HepG2 (cell line): ENCODE data around the gene TWNK. TPM values are rescaled to one million over a fixed set of nuclear protein-coding genes. Genes with fewer than 3 reads are reported as not detected.

Experiments
- AGO1 ChIP-seq: fragments of 200-400 bp; formaldehyde crosslinking; IDR thresholded peaks from 2 replicates; pipeline ENCODE4 v1.6.1; 2017; ENCODE audit warnings: mild to moderate bottlenecking, low read depth, low read length, moderate library complexity; ENCODE audit not compliant: poor library complexity, severe bottlenecking
- CENPX ChIP-seq: sonication (generic); formaldehyde crosslinking; IDR thresholded peaks from 2 replicates; pipeline ENCODE4 v1.9.0; 2021; ENCODE audit warnings: mild to moderate bottlenecking, missing genetic modification reagents, moderate library complexity
- ELF1 ChIP-seq: sonication (generic); formaldehyde crosslinking; IDR thresholded peaks from 2 replicates; pipeline ENCODE4 v1.4.0; 2020; ENCODE audit warnings: missing genetic modification reagents
- GLI4 ChIP-seq: sonication (generic); formaldehyde crosslinking; IDR thresholded peaks from 2 replicates; pipeline ENCODE4 v1.5.1; 2020; ENCODE audit warnings: missing genetic modification reagents, mild to moderate bottlenecking, moderate library complexity, borderline replicate concordance
- HIVEP1 ChIP-seq: sonication (generic); formaldehyde crosslinking; IDR thresholded peaks from 2 replicates; pipeline ENCODE4 v1.4.0; 2020; ENCODE audit warnings: mild to moderate bottlenecking, missing genetic modification reagents
- KAT8 ChIP-seq: IDR thresholded peaks from 2 replicates; pipeline ENCODE4 v1.6.1; 2016; ENCODE audit warnings: missing genetic modification reagents, missing compliant biosample characterization
- MED1 ChIP-seq: sonication (generic); formaldehyde crosslinking; IDR thresholded peaks from 2 replicates; pipeline ENCODE4 v1.4.0; 2020; ENCODE audit warnings: missing genetic modification reagents
- MXI1 ChIP-seq: IDR thresholded peaks from 3 replicates; pipeline ENCODE4 v1.6.1; 2012; ENCODE audit warnings: low read depth, low read length, inconsistent platforms, borderline replicate concordance
- NFIB ChIP-seq: sonication (generic); formaldehyde crosslinking; IDR thresholded peaks from 2 replicates; pipeline ENCODE4 v1.9.0; 2021; ENCODE audit warnings: missing genetic modification reagents, mild to moderate bottlenecking, borderline replicate concordance
- SALL2 ChIP-seq: sonication (generic); formaldehyde crosslinking; IDR thresholded peaks from 2 replicates; pipeline ENCODE4 v1.8.1; 2023; ENCODE audit warnings: mild to moderate bottlenecking, missing genetic modification reagents, inconsistent platforms
- SMAD1 ChIP-seq: sonication (generic); formaldehyde crosslinking; IDR thresholded peaks from 2 replicates; pipeline ENCODE4 v1.4.0; 2020; ENCODE audit warnings: missing genetic modification reagents, low read depth, mild to moderate bottlenecking, borderline replicate concordance
- TOPORS ChIP-seq: sonication (generic); formaldehyde crosslinking; IDR thresholded peaks from 2 replicates; pipeline ENCODE4 v1.8.0; 2023; ENCODE audit warnings: mild to moderate bottlenecking, missing genetic modification reagents
- TRIM24 ChIP-seq: sonication (generic); formaldehyde crosslinking; IDR thresholded peaks from 2 replicates; pipeline ENCODE4 v1.8.0; 2022; ENCODE audit warnings: mild to moderate bottlenecking, missing genetic modification reagents
- YY1 ChIP-seq: IDR thresholded peaks from 2 replicates; pipeline ENCODE4 v1.6.1; 2011; ENCODE audit warnings: low read length, low read depth, moderate library complexity, mild to moderate bottlenecking; ENCODE audit not compliant: insufficient read depth, insufficient replicate concordance
- ZFAT ChIP-seq: sonication (generic); formaldehyde crosslinking; conservative IDR thresholded peaks from 2 replicates; pipeline ENCODE4 v1.8.1; 2023; ENCODE audit warnings: missing genetic modification reagents, inconsistent platforms
- ZFP36 ChIP-seq: fragments of 150-350 bp; IDR thresholded peaks from 2 replicates; pipeline ENCODE4 v1.6.1; 2018; ENCODE audit warnings: borderline replicate concordance, low read length, low read depth; ENCODE audit not compliant: partially characterized antibody
- ZNF235 ChIP-seq: sonication (generic); formaldehyde crosslinking; IDR thresholded peaks from 2 replicates; pipeline ENCODE4 v1.8.1; 2023; ENCODE audit warnings: mild to moderate bottlenecking, missing genetic modification reagents, borderline replicate concordance
- ZNF30 ChIP-seq: sonication (generic); formaldehyde crosslinking; IDR thresholded peaks from 2 replicates; pipeline ENCODE4 v1.5.0; 2020; ENCODE audit warnings: mild to moderate bottlenecking, missing genetic modification reagents
- ZNF558 ChIP-seq: sonication (generic); formaldehyde crosslinking; IDR thresholded peaks from 2 replicates; pipeline ENCODE4 v1.9.0; 2022; ENCODE audit warnings: mild to moderate bottlenecking, missing genetic modification reagents, borderline replicate concordance
- ZNF75D ChIP-seq: sonication (generic); formaldehyde crosslinking; IDR thresholded peaks from 2 replicates; pipeline ENCODE4 v1.8.1; 2023; ENCODE audit warnings: missing genetic modification reagents, mild to moderate bottlenecking, borderline replicate concordance
- polyA plus RNA-seq, 8 experiments: library from polyadenylated mRNA; depleted of rRNA in 3 of 8; stranded (reverse) in 7 of 8; unstranded in 1 of 8; fragments of >200 nt; fragmentation: Illumina TruSeq in 4 of 8; extraction: Trizol in 4 of 8; gene quantifications; 2 replicates each; pipeline versions ENCODE4 v1.2.1 to v1.2.3, GENCODE V29; 2011 to 2016; ENCODE audit warnings: low read depth in 4 of 8, missing spikeins in 1 of 8, mixed read lengths in 1 of 8; ENCODE audit not compliant: insufficient read depth in 1 of 8
- total RNA-seq, 5 experiments: library from RNA; depleted of rRNA; stranded (reverse); fragments of >200 nt; fragmentation: Illumina TruSeq; extraction: Trizol; gene quantifications; 2 replicates each; pipeline ENCODE4 v1.2.3, GENCODE V29; 2016; ENCODE audit warnings: low read depth in 1 of 5
- TF ChIP-seq, protein P1 (sequence below): sonication (generic); formaldehyde crosslinking; IDR thresholded peaks from 2 replicates; pipeline ENCODE4 v1.4.0; 2020; ENCODE audit warnings: mild to moderate bottlenecking, missing genetic modification reagents, borderline replicate concordance
- TF ChIP-seq, protein P2 (sequence below): sonication (generic); formaldehyde crosslinking; IDR thresholded peaks from 2 replicates; pipeline ENCODE4 v1.8.1; 2023; ENCODE audit warnings: mild to moderate bottlenecking, inconsistent platforms, moderate library complexity, missing genetic modification reagents, borderline replicate concordance

Gene TWNK
- total and polyA plus RNA-seq, 2 of the 13 experiments (the other 11 are each of a cell fraction or from before 2014, with no cell fraction given), result 10.7 to 16.5 TPM

GRCh38 chr10:100969187-100970075, 17.9 kb upstream of the TWNK start, which contains the start of gene SEMA4G (continued):
- peak; percentile 82; the same call in 1 of the 2 replicates for TF ChIP-seq SALL2 (CRISPR knock-in tag)
- no peak; the same call in 1 of the 2 replicates for TF ChIP-seq ZNF30 (CRISPR knock-in tag)
- peak; percentile 22 for TF ChIP-seq YY1
- TF ChIP-seq MED1 (CRISPR knock-in tag), result peak; percentile 57
- no peak for TF ChIP-seq ZFAT
- TF ChIP-seq ELF1, result no peak
- no peak; the same call in 1 of the 2 replicates for TF ChIP-seq ZNF235 (CRISPR knock-in tag)
- no peak for TF ChIP-seq SMAD1 (CRISPR knock-in tag)
- TF ChIP-seq ZFP36, result no peak
- TF ChIP-seq, protein P1, sequence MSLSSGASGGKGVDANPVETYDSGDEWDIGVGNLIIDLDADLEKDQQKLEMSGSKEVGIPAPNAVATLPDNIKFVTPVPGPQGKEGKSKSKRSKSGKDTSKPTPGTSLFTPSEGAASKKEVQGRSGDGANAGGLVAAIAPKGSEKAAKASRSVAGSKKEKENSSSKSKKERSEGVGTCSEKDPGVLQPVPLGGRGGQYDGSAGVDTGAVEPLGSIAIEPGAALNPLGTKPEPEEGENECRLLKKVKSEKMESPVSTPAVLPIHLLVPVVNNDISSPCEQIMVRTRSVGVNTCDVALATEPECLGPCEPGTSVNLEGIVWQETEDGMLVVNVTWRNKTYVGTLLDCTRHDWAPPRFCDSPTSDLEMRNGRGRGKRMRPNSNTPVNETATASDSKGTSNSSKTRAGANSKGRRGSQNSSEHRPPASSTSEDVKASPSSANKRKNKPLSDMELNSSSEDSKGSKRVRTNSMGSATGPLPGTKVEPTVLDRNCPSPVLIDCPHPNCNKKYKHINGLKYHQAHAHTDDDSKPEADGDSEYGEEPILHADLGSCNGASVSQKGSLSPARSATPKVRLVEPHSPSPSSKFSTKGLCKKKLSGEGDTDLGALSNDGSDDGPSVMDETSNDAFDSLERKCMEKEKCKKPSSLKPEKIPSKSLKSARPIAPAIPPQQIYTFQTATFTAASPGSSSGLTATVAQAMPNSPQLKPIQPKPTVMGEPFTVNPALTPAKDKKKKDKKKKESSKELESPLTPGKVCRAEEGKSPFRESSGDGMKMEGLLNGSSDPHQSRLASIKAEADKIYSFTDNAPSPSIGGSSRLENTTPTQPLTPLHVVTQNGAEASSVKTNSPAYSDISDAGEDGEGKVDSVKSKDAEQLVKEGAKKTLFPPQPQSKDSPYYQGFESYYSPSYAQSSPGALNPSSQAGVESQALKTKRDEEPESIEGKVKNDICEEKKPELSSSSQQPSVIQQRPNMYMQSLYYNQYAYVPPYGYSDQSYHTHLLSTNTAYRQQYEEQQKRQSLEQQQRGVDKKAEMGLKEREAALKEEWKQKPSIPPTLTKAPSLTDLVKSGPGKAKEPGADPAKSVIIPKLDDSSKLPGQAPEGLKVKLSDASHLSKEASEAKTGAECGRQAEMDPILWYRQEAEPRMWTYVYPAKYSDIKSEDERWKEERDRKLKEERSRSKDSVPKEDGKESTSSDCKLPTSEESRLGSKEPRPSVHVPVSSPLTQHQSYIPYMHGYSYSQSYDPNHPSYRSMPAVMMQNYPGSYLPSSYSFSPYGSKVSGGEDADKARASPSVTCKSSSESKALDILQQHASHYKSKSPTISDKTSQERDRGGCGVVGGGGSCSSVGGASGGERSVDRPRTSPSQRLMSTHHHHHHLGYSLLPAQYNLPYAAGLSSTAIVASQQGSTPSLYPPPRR (CRISPR knock-in tag), result no peak
- TF ChIP-seq CENPX (CRISPR knock-in tag), result no peak
- TF ChIP-seq GLI4 (CRISPR knock-in tag), result no peak
- TF ChIP-seq TOPORS, result peak; percentile 83
- TF ChIP-seq AGO1, result peak; percentile 5
- no peak for TF ChIP-seq ZNF75D (CRISPR knock-in tag)
- TF ChIP-seq MXI1, result peak; percentile 37; the same call in 1 of the 3 replicates
- TF ChIP-seq NFIB (CRISPR knock-in tag), result no peak
- no peak for TF ChIP-seq TRIM24
- no peak for TF ChIP-seq KAT8 (CRISPR knock-in tag)
- TF ChIP-seq, protein P2, sequence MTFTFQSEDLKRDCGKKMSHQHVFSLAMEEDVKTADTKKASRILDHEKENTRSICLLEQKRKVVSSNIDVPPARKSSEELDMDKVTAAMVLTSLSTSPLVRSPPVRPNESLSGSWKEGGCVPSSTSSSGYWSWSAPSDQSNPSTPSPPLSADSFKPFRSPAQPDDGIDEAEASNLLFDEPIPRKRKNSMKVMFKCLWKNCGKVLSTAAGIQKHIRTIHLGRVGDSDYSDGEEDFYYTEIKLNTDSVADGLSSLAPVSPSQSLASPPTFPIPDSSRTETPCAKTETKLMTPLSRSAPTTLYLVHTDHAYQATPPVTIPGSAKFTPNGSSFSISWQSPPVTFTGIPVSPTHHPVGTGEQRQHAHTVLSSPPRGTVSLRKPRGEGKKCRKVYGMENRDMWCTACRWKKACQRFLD (CRISPR knock-in tag), result no peak
- peak; percentile 66; the same call in 1 of the 2 replicates for TF ChIP-seq ZNF558 (CRISPR knock-in tag)
- no peak for TF ChIP-seq HIVEP1 (CRISPR knock-in tag)
